Neuronal stem cell (in vitro differentiated cells): ENCODE measurements around the gene SCARF2.

Source experiments
- DNase-seq: peaks from one replicate; pipeline ENCODE4 v3.0.0-alpha.2; 2013; ENCODE audit warnings: low spot score
- H2AFZ ChIP-seq: one replicate; pipeline ENCODE4 v1.6.1; 2013; ENCODE audit warnings: mild to moderate bottlenecking, low read length, inconsistent platforms
- H2AK5ac ChIP-seq: 2 replicates; pipeline ENCODE4 v1.6.1; 2013; ENCODE audit warnings: low read depth, mild to moderate bottlenecking, inconsistent platforms, low read length, moderate library complexity, mixed read lengths
- H2BK120ac ChIP-seq: 2 replicates; pipeline ENCODE4 v1.6.1; 2013; ENCODE audit warnings: low read depth, mild to moderate bottlenecking, inconsistent platforms, low read length, moderate library complexity, mixed read lengths
- H2BK12ac ChIP-seq: one replicate; pipeline ENCODE4 v1.6.1; 2013; ENCODE audit warnings: low read length, inconsistent platforms
- H2BK15ac ChIP-seq: 2 replicates; pipeline ENCODE4 v1.6.1; 2013; ENCODE audit warnings: mild to moderate bottlenecking, low read length, inconsistent platforms, mixed read lengths
- H2BK5ac ChIP-seq: one replicate; pipeline ENCODE4 v1.6.1; 2013; ENCODE audit warnings: inconsistent platforms, mild to moderate bottlenecking, low read length, moderate library complexity
- H3K14ac ChIP-seq: one replicate; pipeline ENCODE4 v1.6.1; 2013; ENCODE audit warnings: low read length, inconsistent platforms
- H3K18ac ChIP-seq: 2 replicates; pipeline ENCODE4 v1.6.1; 2013; ENCODE audit warnings: low read length, inconsistent platforms
- H3K23ac ChIP-seq: 2 replicates; pipeline ENCODE4 v1.6.1; 2013; ENCODE audit warnings: low read depth, mild to moderate bottlenecking, mixed read lengths, low read length, inconsistent platforms; ENCODE audit not compliant: poor library complexity
- H3K27ac ChIP-seq: replicated peaks from 3 replicates; pipeline ENCODE4 v1.5.1; 2013; ENCODE audit warnings: low read length, inconsistent platforms
- H3K27me3 ChIP-seq, 3 experiments: 2 replicates each; pipeline ENCODE4 v1.6.1; 2013; ENCODE audit warnings: low read length in 3 of 3, mild to moderate bottlenecking in 2 of 3, inconsistent platforms in 1 of 3, low read depth in 1 of 3, mixed read lengths in 1 of 3, moderate library complexity in 1 of 3; ENCODE audit not compliant: control insufficient read depth in 3 of 3, insufficient read depth in 3 of 3
- H3K36me3 ChIP-seq, 2 donors: replicated peaks in 1 of 2; 2 replicates each; pipeline ENCODE4 v1.6.1; 2013; ENCODE audit warnings: low read length in 2 of 2; ENCODE audit not compliant: control insufficient read depth in 2 of 2, insufficient read depth in 2 of 2
- H3K4ac ChIP-seq: 2 replicates; pipeline ENCODE4 v1.6.1; 2013; ENCODE audit warnings: inconsistent platforms, mild to moderate bottlenecking, low read length, moderate library complexity
- H3K4me1 ChIP-seq, 2 donors: 1 replicate in 1 of 2; 2 replicates in 1 of 2; pipeline ENCODE4 v1.6.1; 2013; ENCODE audit warnings: low read length in 2 of 2, low read depth in 1 of 2; ENCODE audit not compliant: control insufficient read depth in 2 of 2, insufficient read depth in 1 of 2
- H3K4me2 ChIP-seq: one replicate; pipeline ENCODE4 v1.6.1; 2013; ENCODE audit warnings: mild to moderate bottlenecking, low read length, inconsistent platforms; ENCODE audit not compliant: insufficient read depth, poor library complexity, severe bottlenecking
- H3K4me3 ChIP-seq, 2 donors: 2 replicates each; pipeline ENCODE4 v1.5.1; 2013; ENCODE audit warnings: low read length in 2 of 2, mild to moderate bottlenecking in 2 of 2, inconsistent platforms in 1 of 2, moderate library complexity in 1 of 2
- H3K79me1 ChIP-seq: one replicate; pipeline ENCODE4 v1.6.1; 2013; ENCODE audit warnings: low read depth, mild to moderate bottlenecking, inconsistent platforms, low read length, moderate library complexity
- H3K9ac ChIP-seq: one replicate; pipeline ENCODE4 v1.6.1; 2013; ENCODE audit warnings: mild to moderate bottlenecking, low read depth, low read length, inconsistent platforms; ENCODE audit not compliant: poor library complexity
- H3K9me3 ChIP-seq, 2 donors: replicated peaks in 1 of 2; 2 replicates each; pipeline versions ENCODE3 to v1.6.1; 2013; ENCODE audit warnings: low read length in 2 of 2, mild to moderate bottlenecking in 2 of 2, inconsistent platforms in 1 of 2, low read depth in 1 of 2, mixed read lengths in 1 of 2, moderate library complexity in 1 of 2; ENCODE audit not compliant: control insufficient read depth in 2 of 2, insufficient read depth in 1 of 2
- H4K8ac ChIP-seq: one replicate; pipeline ENCODE4 v1.6.1; 2013; ENCODE audit warnings: low read depth, mild to moderate bottlenecking, inconsistent platforms, low read length, moderate library complexity
- H4K91ac ChIP-seq: one replicate; pipeline ENCODE4 v1.6.1; 2013; ENCODE audit warnings: low read length, low read depth, mild to moderate bottlenecking, inconsistent platforms; ENCODE audit not compliant: poor library complexity
- WGBS, 2 donors: extraction: QIAGEN DNeasy Blood & Tissue Kit; methylation state at CpG; one replicate each; pipeline ENCODE4 v1.1.7; 2013; ENCODE audit warnings: missing lambda C conversion rate in 2 of 2, mixed read lengths in 1 of 2; ENCODE audit not compliant: insufficient read length in 2 of 2, insufficient replicate concordance in 1 of 2; ENCODE audit errors: extremely low coverage in 2 of 2; 5-methylcytosine and 5-hydroxymethylcytosine counted together

Gene SCARF2

DNA sequence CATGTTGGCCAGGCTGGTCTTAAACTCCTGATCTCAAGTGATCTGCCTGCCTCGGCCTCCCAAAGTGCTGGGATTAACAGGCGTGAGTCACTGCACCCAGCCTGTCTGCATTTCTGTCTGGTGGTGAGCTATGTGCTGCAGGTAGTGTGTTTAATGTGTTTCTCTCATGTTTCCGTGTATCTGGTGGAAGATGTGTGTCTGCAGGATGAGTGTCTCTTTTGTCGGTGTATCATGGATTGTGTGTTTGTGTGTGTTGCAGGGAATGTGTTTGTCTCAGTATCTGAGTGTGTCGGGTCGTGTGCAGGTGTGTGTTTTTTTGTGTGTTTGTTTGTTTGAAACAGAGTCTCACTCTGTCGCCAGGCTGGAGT is 16.1 kb downstream of the SCARF2 start:
- Histone ChIP-seq H3K4me3 (no peak overlapping the region), H3K4ac (no peak overlapping the region), H3K79me1 (no peaks in the 10 kb centered on the region), H2AK5ac (no peak overlapping the region), H3K4me1 (peaks cover 7 to 22% of the 10 kb centered on the region in 2 donors), H2BK12ac (no peak overlapping the region), H3K27me3 (peaks cover 0 to 6% (median 0%) of the 10 kb centered on the region in 3 experiments), H3K23ac (no peak overlapping the region), H3K14ac (no peak overlapping the region), H3K18ac (no peak overlapping the region), H4K91ac (no peak overlapping the region), H3K9ac (no peak overlapping the region), H2AFZ (no peak overlapping the region), H2BK5ac (no peak overlapping the region), H2BK15ac (no peak overlapping the region), H3K36me3 (peaks cover 0 to 23% of the 10 kb centered on the region in 2 donors), H3K4me2 (no peak overlapping the region), H3K27ac (no peak overlapping the region), H2BK120ac (no peak overlapping the region), H4K8ac (no peak overlapping the region), H3K9me3 (peaks cover 0 to 2% of the 10 kb centered on the region in 2 donors)
- DNase-seq = no peak
- WGBS, 2 donors = no CpG with 5 or more reads among the region's 7 CpGs

DNA sequence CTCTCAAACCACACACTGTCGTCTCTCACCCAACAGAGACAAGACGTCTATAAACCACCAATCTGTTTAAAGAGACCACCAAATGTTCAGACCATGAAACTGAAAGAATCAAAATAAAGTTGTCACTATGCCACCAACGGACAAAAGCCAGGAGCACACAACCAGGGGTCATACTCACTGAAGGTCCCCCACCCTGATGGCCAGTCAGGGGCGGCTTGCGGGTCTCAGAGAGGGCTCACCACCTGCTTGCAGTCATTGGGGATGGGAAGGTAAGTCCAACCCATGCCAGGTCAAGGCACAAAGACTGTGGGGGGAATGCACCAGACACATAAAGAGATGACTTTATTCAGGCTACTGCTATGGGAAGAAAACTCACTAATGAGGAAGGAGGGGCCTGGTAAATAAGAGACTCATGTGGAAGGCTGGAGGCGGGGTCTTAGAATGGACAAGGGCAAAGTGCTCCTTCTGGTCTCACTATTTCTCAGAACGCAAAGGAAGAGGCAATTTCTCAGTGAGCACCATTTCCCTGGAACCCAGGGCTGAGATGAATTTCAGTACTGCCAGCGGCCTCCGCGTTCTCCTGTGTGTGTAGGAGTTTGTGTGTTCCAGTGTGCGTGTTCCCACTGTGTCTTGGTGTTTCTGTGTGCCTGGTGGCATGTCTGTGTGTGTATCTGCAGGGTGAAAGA is 17.3 kb downstream of the SCARF2 start:
- Histone ChIP-seq H3K27ac (no peak overlapping the region), H3K9me3 (peaks cover 0 to 2% of the 10 kb centered on the region in 2 donors), H3K79me1 (no peaks in the 10 kb centered on the region), H2AFZ (no peak overlapping the region), H3K18ac (no peak overlapping the region), H4K8ac (no peak overlapping the region), H3K36me3 (peaks cover 0 to 17% of the 10 kb centered on the region in 2 donors), H2AK5ac (no peak overlapping the region), H2BK120ac (no peak overlapping the region), H3K4ac (no peak overlapping the region), H2BK15ac (no peak overlapping the region), H2BK5ac (no peak overlapping the region), H3K4me3 (peak overlapping the region in 1 of 2 donors; percentile 3), H3K4me1 (peaks cover 7 to 22% of the 10 kb centered on the region in 2 donors), H3K9ac (no peak overlapping the region), H3K27me3 (no peaks in the 10 kb centered on the region), H2BK12ac (no peak overlapping the region), H3K14ac (no peak overlapping the region), H3K23ac (no peak overlapping the region), H3K4me2 (no peak overlapping the region), H4K91ac (no peak overlapping the region)
- no peak for DNase-seq
- no CpG with 5 or more reads among the region's 11 CpGs for WGBS, 2 donors

DNA sequence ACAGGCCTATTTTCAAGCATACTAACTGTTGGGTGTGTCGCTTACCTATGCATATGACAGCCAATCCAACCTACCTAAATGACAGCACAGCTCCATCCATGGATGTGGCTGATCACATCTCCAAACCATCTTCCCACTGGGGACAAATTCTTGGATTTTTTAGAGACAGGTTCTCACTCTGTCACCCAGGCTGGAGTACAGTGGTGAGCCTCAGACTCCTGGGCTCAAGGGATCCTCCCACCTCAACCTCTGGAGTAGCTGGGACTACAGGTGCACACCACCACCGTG is 18.0 kb downstream of the SCARF2 start:
- H2BK120ac ChIP-seq = no peak overlapping the region
- H3K27ac ChIP-seq = no peak overlapping the region
- H2AFZ ChIP-seq = no peak overlapping the region
- peaks cover 0 to 12% of the 10 kb centered on the region in 2 donors for H3K36me3 ChIP-seq
- H2BK5ac ChIP-seq = no peak overlapping the region
- no peak overlapping the region for H3K4me2 ChIP-seq
- no peak overlapping the region for H3K9ac ChIP-seq
- H3K4ac ChIP-seq = no peak overlapping the region
- H4K91ac ChIP-seq = no peak overlapping the region
- H3K18ac ChIP-seq = no peak overlapping the region
- no peak overlapping the region for H2AK5ac ChIP-seq
- WGBS, 2 donors = no CpG with 5 or more reads among the region's 2 CpGs
- no peaks in the 10 kb centered on the region for H3K79me1 ChIP-seq
- H3K27me3 ChIP-seq = no peaks in the 10 kb centered on the region
- H3K23ac ChIP-seq = no peak overlapping the region
- DNase-seq = no peak
- peaks cover 0 to 2% of the 10 kb centered on the region in 2 donors for H3K9me3 ChIP-seq
- no peak overlapping the region for H3K4me3 ChIP-seq
- no peak overlapping the region for H4K8ac ChIP-seq
- H2BK15ac ChIP-seq = no peak overlapping the region
- no peak overlapping the region for H2BK12ac ChIP-seq
- H3K4me1 ChIP-seq = peaks cover 7 to 22% of the 10 kb centered on the region in 2 donors
- no peak overlapping the region for H3K14ac ChIP-seq

DNA sequence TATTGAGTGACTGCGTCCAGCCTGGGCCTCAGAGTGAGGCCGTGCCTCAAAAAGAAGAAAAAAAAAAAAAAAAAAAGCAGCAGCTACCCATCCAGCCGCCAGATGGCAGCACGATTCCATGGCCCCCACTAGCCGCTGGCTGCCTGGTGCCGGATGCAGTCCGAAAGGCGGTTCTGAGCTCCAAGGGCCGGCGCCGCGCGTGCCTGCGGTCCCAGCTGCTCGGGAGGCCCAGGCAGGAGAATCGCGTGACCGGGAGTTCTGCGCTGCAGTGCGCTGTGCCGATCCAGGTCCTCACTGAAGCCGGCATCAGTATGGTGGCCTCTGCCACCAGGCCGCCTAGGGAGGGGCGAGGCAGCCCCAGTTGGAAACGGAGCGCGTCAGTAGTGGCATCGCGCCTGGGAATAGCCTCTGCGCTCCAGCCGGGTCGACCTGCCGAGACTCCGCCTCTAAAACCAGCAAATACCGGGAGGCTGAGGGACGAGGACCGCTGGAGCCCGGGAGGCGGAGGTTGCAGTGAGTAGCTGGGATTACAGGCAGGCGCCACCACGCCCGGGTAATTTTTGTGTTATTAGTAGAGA is 19.3 kb downstream of the SCARF2 start:
- DNase-seq = peak; percentile 71
- no peak overlapping the region for H3K27ac ChIP-seq
- no peaks in the 10 kb centered on the region for H3K79me1 ChIP-seq
- H3K9ac ChIP-seq = peak overlapping the region; percentile 79
- peak overlapping the region; percentile 78 for H3K4me2 ChIP-seq
- H2AFZ ChIP-seq = peak overlapping the region; percentile 100
- H3K18ac ChIP-seq = peak overlapping the region; percentile 98
- peak overlapping the region; percentile 90 for H2BK15ac ChIP-seq
- H4K8ac ChIP-seq = peak overlapping the region; percentile 52
- no peak overlapping the region for H2BK12ac ChIP-seq
- no CpG with 5 or more reads among the region's 42 CpGs for WGBS, 2 donors
- no peak overlapping the region for H2BK5ac ChIP-seq
- H3K4me3 ChIP-seq = peak overlapping the region; percentile 40 to 78
- peak overlapping the region; percentile 39 for H3K14ac ChIP-seq
- H3K4me1 ChIP-seq = peaks cover 7 to 18% of the 10 kb centered on the region in 2 donors
- H3K27me3 ChIP-seq = no peaks in the 10 kb centered on the region
- peaks cover 0 to 2% of the 10 kb centered on the region in 2 donors for H3K9me3 ChIP-seq
- H3K36me3 ChIP-seq = peaks cover 0 to 1% of the 10 kb centered on the region in 2 donors
- peak overlapping the region; percentile 100 for H3K23ac ChIP-seq
- peak overlapping the region; percentile 93 for H2AK5ac ChIP-seq
- H3K4ac ChIP-seq = no peak overlapping the region
- no peak overlapping the region for H4K91ac ChIP-seq
- H2BK120ac ChIP-seq = peak overlapping the region; percentile 67
